IPS-18a (cell line): ENCODE results near the gene KRT17.

Source experiments
- H3K27ac ChIP-seq: one replicate; pipeline ENCODE4 v1.5.1; 2013; ENCODE audit warnings: low read length
- H3K27me3 ChIP-seq: one replicate; pipeline ENCODE4 v1.6.1; 2013; ENCODE audit warnings: mild to moderate bottlenecking, low read length; ENCODE audit not compliant: control insufficient read depth, insufficient read depth
- H3K36me3 ChIP-seq: one replicate; pipeline ENCODE4 v1.6.1; 2013; ENCODE audit warnings: low read depth, low read length; ENCODE audit not compliant: control insufficient read depth
- H3K4me1 ChIP-seq: one replicate; pipeline ENCODE4 v1.6.1; 2013; ENCODE audit warnings: low read depth, low read length; ENCODE audit not compliant: control insufficient read depth
- H3K4me3 ChIP-seq: one replicate; pipeline ENCODE4 v1.5.1; 2013; ENCODE audit warnings: low read length
- H3K9ac ChIP-seq: one replicate; pipeline ENCODE4 v1.6.1; 2013; ENCODE audit warnings: mild to moderate bottlenecking, low read length, moderate library complexity
- H3K9me3 ChIP-seq: one replicate; pipeline ENCODE4 v1.6.1; 2013; ENCODE audit warnings: low read depth, low read length; ENCODE audit not compliant: control insufficient read depth

Gene KRT17

DNA sequence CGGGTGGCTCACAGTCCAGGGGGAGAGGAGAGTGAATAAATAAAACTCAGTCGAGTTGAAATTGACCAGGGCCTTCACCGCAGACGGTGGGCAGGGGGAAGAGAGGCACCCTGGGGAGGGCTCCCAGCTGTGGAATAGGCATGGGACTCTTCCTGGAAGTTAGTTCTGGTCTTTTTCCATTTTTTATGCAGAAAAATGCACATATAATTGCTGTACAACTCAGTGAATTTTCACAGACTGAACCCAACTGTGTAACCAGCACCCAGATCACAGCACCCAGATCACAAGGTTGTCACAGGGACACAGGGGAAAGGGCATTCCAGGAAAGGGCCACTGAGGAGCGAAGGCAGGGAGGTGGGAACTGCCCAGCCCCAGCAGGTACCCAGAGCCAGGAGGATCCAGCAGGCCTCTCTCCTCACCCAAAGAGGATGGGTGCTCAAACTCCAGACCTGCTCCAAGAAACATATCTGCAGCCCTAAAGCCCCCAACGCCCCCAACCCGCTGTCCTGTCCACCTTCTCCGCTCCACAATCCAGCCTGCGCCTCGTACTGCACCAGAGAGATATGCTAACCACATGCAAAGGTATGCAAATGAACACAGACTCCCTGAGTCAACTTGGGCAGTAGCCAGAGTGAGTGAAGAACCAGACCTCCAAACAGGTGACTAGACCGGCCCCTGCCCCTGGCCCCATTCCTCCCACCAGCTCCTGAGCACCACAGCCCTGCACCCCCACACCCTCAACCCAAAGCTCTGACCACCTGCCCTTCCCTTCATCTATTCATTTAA, 35.2 kb upstream of the KRT17 start:
- no peak overlapping the region for H3K9ac ChIP-seq
- no peaks in the 10 kb centered on the region for H3K36me3 ChIP-seq
- no peaks in the 10 kb centered on the region for H3K9me3 ChIP-seq
- H3K4me1 ChIP-seq: no peaks in the 10 kb centered on the region
- no peaks in the 10 kb centered on the region for H3K27me3 ChIP-seq
- no peak overlapping the region for H3K4me3 ChIP-seq
- no peak overlapping the region for H3K27ac ChIP-seq

DNA sequence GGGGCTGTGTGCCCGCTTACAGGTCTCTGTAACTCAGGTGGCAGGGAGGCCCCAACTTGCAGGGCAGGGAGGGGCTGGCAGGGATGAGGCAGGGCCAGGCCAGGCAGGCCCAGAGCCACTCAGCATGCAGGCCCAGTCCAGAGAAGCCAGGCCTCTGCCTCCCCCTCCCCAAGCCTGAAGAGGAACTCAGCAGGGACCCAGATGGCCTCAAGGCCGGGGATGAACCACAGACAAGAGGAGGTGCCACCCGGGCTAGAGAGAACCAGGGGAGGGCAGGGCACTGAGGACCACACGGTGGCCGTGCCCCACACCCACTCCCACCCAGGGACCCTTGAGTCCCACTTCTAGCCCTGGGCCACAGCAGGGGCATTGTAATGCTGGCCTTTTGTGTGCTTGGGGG, 34.5 kb upstream of the KRT17 start:
- Histone ChIP-seq H3K4me3 (no peak overlapping the region), H3K9me3 (no peaks in the 10 kb centered on the region), H3K36me3 (no peaks in the 10 kb centered on the region), H3K27ac (no peak overlapping the region), H3K4me1 (no peaks in the 10 kb centered on the region), H3K27me3 (no peaks in the 10 kb centered on the region), H3K9ac (no peak overlapping the region)

DNA sequence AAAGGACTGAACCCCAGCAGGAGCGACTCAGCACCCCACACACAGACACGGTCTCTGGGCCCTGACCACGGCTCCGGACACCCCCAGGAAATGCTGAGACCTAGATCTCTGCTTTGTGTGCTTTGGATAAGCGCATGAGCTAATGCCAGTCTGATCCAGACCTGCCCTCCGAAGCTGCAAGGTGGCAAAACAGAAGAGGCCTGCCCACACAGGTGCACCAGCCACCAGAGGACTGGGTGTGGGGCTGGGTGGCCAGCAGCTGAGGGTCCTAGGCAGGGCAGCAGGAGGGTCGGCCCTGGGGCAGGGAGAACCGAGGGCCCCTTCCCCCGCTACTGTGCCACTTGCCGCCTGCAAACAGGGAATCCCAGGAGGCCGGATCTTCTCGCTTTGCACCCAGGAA, 33.6 kb upstream of the KRT17 start:
- Histone ChIP-seq H3K27ac (no peak overlapping the region), H3K4me3 (no peak overlapping the region), H3K4me1 (no peaks in the 10 kb centered on the region), H3K9me3 (no peaks in the 10 kb centered on the region), H3K36me3 (no peaks in the 10 kb centered on the region), H3K27me3 (no peaks in the 10 kb centered on the region), H3K9ac (no peak overlapping the region)

DNA sequence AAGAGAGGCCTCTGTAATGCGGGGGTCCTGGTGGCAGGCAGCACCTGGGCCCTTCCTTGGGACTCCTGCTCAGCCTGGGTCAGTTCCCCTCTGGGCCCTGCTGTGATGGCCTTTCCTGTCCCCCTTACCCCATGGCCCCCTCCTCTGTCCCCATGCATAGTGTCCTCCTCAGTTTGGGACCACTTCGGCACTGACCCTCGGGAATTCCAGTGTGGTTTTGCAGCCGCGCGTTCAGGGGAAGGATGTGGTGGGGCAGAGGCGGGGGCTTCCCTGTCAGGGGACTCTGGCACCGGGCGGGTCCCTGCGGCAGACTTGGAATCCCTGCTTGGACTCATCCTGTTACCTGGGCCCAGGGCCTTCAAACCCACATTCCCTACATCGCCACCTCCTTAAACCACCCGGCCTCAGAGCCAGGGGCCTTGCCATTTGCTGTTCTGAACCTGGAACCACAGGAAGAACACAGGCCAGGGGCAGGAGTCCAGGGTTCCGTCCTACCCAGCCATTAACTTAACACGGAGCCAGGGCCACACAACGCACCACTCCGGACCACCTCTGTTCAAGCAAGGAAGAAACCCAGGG, 32.9 kb upstream of the KRT17 start:
- no peaks in the 10 kb centered on the region for H3K4me1 ChIP-seq
- no peaks in the 10 kb centered on the region for H3K36me3 ChIP-seq

DNA sequence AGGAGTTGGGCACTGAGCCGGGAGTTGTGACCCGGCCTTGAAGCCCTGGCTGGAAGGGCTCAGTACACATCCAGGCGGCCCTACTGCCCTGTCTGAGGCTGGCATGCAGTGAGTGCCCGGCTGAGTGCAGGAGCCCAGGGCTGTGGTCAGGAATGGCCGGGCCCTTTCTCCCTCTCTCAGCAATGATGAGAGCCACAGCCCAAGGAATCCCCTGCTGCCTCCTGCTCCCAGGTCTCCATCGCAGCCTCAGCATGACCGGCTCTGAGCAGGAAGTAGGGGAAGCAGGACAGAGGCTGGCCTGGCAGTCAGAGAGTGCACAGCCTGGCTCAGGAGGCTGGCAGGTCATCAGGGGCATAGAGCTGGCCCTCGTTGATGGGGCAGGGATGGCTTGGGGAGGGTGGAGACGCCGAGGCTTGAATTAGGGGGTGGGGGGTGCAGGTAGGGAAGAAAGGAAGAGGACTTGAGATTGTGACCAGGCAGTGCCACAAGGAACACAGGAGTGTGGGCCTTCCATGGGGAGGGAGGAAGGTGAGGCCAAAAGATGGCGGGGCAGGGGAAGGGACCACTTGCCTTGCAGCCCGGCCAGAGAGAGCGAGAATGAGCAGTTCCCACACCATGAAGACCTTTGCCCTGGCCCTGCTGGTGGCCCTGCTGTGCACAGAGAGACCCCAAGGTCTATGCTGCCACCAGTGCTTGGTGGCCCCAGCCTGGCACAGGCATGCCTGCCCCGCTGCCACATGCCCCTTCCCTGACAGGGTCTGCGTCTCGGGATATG, 32.1 kb upstream of the KRT17 start:
- no peak overlapping the region for H3K27ac ChIP-seq
- no peak overlapping the region for H3K9ac ChIP-seq
- no peak overlapping the region for H3K4me3 ChIP-seq
- H3K9me3 ChIP-seq: no peaks in the 10 kb centered on the region
- no peaks in the 10 kb centered on the region for H3K4me1 ChIP-seq
- H3K27me3 ChIP-seq: no peaks in the 10 kb centered on the region
- H3K36me3 ChIP-seq: no peaks in the 10 kb centered on the region

More for the DNA sequence above, 32.9 kb upstream of the KRT17 start:
- Histone ChIP-seq H3K27me3 (no peaks in the 10 kb centered on the region), H3K27ac (no peak overlapping the region), H3K4me3 (no peak overlapping the region), H3K9ac (no peak overlapping the region), H3K9me3 (no peaks in the 10 kb centered on the region)

DNA sequence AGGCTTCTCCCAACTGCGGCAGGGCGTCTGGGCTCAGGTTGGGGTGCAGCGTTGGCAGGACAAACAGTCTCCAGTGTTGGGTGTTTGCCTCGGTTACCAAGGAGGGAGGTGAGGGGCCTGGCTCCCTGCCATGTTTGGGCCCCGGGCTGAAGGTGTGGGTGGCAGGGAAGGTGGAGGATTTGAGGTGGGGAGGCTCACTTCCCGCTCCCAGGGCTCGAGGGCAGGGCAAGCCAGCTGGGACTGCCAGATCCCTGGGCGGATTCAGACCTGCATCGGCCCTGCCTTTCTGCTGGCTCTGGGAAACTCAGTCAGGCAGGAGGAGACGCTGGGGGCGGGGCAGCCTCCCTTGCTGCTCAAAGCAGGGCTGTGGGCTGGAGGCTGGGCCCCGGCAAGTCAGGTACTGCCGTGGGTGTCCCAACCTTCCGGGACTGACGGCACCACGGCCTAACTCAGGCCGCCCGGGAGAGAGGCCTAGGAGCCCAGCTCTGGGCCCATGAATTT, 31.3 kb upstream of the KRT17 start:
- Histone ChIP-seq H3K9me3 (no peaks in the 10 kb centered on the region), H3K4me3 (no peak overlapping the region), H3K9ac (no peak overlapping the region), H3K27me3 (no peaks in the 10 kb centered on the region), H3K4me1 (no peaks in the 10 kb centered on the region), H3K36me3 (no peaks in the 10 kb centered on the region), H3K27ac (no peak overlapping the region)

DNA sequence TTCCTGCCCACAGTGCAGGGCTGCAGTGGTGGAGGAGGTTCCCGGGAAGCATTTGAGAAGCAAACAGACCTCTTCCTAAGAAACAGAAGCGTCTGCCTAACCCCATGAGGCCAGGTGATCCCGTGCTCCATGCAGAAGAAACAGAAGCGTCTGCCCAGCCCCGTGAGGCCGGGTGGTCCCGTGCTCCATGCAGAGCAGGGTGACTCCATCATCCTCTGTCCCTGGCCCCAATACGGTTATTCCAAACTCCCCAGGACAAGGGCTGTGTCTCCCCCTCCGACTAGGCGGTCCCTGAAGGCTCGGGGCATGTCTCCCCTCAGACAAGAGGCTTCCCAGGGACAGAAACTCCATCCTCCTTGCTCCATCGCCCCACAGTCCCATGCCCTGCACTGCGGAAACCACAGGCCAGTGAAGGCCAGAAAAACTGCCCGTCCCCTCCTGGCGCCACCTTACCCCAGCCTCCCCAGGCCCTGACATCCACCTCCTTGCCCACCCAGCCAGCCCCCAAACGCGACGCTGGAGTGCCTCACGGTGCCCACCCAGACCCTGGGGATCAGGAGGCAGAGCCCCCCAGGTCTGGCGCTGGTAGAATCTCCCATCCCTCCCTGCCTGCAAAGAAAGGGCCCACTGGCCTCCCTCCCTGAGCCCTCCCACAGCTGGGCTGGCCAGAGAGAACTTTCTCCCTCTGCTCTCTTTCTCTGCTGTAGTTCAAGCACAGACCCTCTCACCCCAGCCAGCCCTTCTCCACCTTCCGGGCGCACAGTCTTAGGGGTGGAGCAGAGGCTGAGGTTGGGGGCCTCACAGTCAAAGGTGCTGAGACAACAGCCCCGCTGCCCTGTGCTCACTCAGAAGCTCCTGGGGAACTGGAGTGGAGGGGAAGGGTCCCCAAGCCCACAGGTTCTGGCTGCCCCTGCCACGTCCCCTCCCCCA, 30.6 kb upstream of the KRT17 start:
- H3K27ac ChIP-seq: no peak overlapping the region
- H3K9me3 ChIP-seq: no peaks in the 10 kb centered on the region
- H3K4me3 ChIP-seq: no peak overlapping the region
- H3K9ac ChIP-seq: no peak overlapping the region
- no peaks in the 10 kb centered on the region for H3K36me3 ChIP-seq
- H3K4me1 ChIP-seq: no peaks in the 10 kb centered on the region
- H3K27me3 ChIP-seq: no peaks in the 10 kb centered on the region

DNA sequence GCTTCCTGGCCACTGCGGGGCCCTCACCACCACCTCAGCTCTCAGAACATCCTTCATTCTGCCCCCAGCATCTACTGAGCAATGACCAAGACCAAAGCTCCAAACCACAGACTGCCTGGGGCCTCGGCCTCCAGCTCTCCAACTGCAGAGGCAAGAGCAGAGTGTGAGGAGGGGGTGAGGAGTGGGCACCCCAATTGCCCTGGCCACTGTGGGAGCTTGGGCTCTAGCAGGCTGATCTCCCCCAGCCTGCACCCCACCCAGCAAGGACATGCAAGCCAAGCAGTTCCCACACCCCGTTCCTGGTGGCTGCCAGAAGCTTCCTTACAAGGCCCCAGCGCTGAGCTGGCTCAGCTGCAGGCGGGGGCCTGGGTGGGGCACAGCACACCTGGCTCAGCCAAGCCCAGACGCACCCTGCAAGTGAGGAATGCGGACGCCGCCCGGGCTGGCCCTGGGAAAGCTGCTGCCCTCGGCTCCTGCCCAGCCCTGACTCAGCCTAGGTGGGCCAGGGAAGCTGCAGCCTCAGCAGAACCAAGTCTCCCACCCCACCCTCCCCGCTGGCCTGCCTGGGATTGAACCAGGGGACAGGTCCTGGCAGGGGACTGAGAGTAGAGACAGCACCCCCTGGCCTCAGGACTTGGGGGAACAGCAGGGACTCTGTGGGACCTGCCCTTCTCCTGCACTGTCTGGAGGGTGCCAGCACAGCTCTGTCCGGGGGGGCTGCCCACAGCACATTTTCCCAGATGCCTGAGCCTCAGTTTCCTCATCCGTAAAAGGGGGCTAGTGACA, 29.7 kb upstream of the KRT17 start:
- Histone ChIP-seq H3K27ac (no peak overlapping the region), H3K9ac (no peak overlapping the region), H3K4me3 (no peak overlapping the region), H3K27me3 (no peaks in the 10 kb centered on the region), H3K36me3 (no peaks in the 10 kb centered on the region), H3K4me1 (no peaks in the 10 kb centered on the region), H3K9me3 (no peaks in the 10 kb centered on the region)

DNA sequence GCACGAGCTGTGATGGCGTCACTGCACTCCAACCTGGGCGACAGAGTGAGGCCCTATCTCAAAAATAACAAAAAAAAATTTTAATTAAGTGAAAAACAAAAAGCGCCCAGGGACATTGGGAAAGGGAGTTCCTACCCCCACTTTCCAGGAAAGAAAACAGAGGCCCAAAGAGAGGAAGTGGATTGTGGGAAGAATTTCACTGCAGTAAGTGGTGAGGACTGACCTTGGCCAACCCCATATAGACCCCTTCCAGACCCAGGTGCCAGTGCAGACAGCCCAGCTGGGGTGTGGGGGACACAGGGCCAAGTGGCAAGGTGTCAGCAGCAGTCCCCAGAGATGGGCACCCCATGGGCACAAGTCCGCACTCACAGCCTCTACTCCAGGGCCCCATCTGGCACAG, 29.0 kb upstream of the KRT17 start:
- no peaks in the 10 kb centered on the region for H3K36me3 ChIP-seq

DNA sequence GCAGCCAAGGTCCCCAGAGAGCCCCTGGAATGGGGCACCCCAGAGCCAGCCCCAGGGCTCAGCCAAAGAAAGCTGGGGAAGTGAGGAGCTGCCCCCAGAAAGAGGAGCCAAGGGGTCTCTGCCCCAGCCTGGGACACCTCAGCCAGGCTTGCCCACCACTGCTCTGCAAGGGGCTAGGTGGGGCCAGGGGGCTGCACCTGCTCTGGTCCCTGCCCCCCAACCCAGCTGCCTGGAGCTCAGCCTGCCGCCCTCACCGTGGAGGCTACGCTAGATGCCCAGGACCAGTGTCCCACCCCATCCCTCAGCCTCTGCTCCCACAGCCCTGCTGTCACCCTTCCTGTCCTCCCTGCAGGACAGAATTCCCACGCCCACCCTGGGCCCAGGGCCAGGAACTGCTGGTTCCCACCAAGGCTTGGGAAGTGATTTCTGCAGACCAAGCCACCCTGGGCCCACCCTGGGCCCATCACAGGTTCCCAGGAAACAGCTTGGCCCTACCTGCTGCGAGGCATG, 28.1 kb upstream of the KRT17 start:
- no peaks in the 10 kb centered on the region for H3K9me3 ChIP-seq
- H3K4me1 ChIP-seq: no peaks in the 10 kb centered on the region
- no peak overlapping the region for H3K27ac ChIP-seq
- no peaks in the 10 kb centered on the region for H3K27me3 ChIP-seq
- H3K9ac ChIP-seq: no peak overlapping the region
- no peak overlapping the region for H3K4me3 ChIP-seq
- no peaks in the 10 kb centered on the region for H3K36me3 ChIP-seq

More for the DNA sequence above, 29.0 kb upstream of the KRT17 start:
- no peaks in the 10 kb centered on the region for H3K27me3 ChIP-seq
- no peak overlapping the region for H3K27ac ChIP-seq
- no peak overlapping the region for H3K4me3 ChIP-seq
- H3K4me1 ChIP-seq: no peaks in the 10 kb centered on the region
- no peaks in the 10 kb centered on the region for H3K9me3 ChIP-seq
- H3K9ac ChIP-seq: no peak overlapping the region
